SH-SY5Y (cell line): ENCODE measurements around the gene VIPR2.

Source experiments
- GATA2 ChIP-seq: IDR thresholded peaks from 2 replicates; pipeline ENCODE4 v1.6.1; 2011; ENCODE audit warnings: mild to moderate bottlenecking, low read depth, low read length
- GATA3 ChIP-seq: IDR thresholded peaks from 2 replicates; pipeline ENCODE4 v1.6.1; 2011; ENCODE audit warnings: low read depth, mild to moderate bottlenecking, low read length, moderate library complexity

GRCh38 chr7:159096736-159097581, 47.7 kb downstream of the VIPR2 start:
- no peak for TF ChIP-seq GATA2
- no peak for TF ChIP-seq GATA3
